Ishikawa (cell line): ENCODE results near the gene COX7A1.

ENCODE experiments used
- CEBPB ChIP-seq: IDR thresholded peaks from 2 replicates; pipeline ENCODE4 v1.6.1; 2012
- CREB1 ChIP-seq: IDR thresholded peaks from 2 replicates; pipeline ENCODE4 v1.6.1; 2012; ENCODE audit warnings: low read depth
- EGR1 ChIP-seq: IDR thresholded peaks from 2 replicates; pipeline ENCODE4 v1.6.1; 2012
- EP300 ChIP-seq: IDR thresholded peaks from 2 replicates; pipeline ENCODE4 v1.6.1; 2012; ENCODE audit warnings: borderline replicate concordance
- FOXM1 ChIP-seq: IDR thresholded peaks from 2 replicates; pipeline ENCODE4 v1.6.1; 2012; ENCODE audit warnings: low read depth, borderline replicate concordance
- MAX ChIP-seq: IDR thresholded peaks from 2 replicates; pipeline ENCODE4 v1.6.1; 2012
- NFIC ChIP-seq: IDR thresholded peaks from 2 replicates; pipeline ENCODE4 v1.6.1; 2012
- RAD21 ChIP-seq: IDR thresholded peaks from 2 replicates; pipeline ENCODE4 v1.6.1; 2012; ENCODE audit warnings: low read depth
- REST ChIP-seq: IDR thresholded peaks from 2 replicates; pipeline ENCODE4 v1.6.1; 2012; ENCODE audit warnings: low read depth, mild to moderate bottlenecking
- TAF1 ChIP-seq: IDR thresholded peaks from 2 replicates; pipeline ENCODE4 v1.6.1; 2012; ENCODE audit warnings: low read depth, mild to moderate bottlenecking
- TCF12 ChIP-seq: IDR thresholded peaks from 2 replicates; pipeline ENCODE4 v1.6.1; 2012; ENCODE audit warnings: low read depth
- TEAD4 ChIP-seq: IDR thresholded peaks from 2 replicates; pipeline ENCODE4 v1.6.1; 2012
- USF1 ChIP-seq: IDR thresholded peaks from 2 replicates; pipeline ENCODE4 v1.6.1; 2012
- YY1 ChIP-seq: IDR thresholded peaks from 2 replicates; pipeline ENCODE4 v1.6.1; 2012; ENCODE audit warnings: low read depth
- ZBTB7A ChIP-seq: IDR thresholded peaks from 2 replicates; pipeline ENCODE4 v1.6.1; 2012; ENCODE audit warnings: low read depth

Gene COX7A1

GRCh38 chr19:36121486-36122124, 30.6 kb downstream of the COX7A1 start:
- no peak for TF ChIP-seq CREB1
- no peak for TF ChIP-seq CEBPB
- no peak for TF ChIP-seq REST
- no peak for TF ChIP-seq ZBTB7A
- TF ChIP-seq EP300, result no peak
- TF ChIP-seq EGR1, result no peak
- no peak for TF ChIP-seq RAD21
- no peak for TF ChIP-seq TCF12
- no peak for TF ChIP-seq USF1

- TF ChIP-seq REST, result no peak
- TF ChIP-seq CREB1, result no peak
- no peak for TF ChIP-seq EP300
- no peak for TF ChIP-seq YY1
- TF ChIP-seq NFIC, result no peak
- no peak for TF ChIP-seq MAX
- no peak for TF ChIP-seq TAF1
- no peak for TF ChIP-seq CEBPB
- no peak for TF ChIP-seq TEAD4
- no peak for TF ChIP-seq TCF12
- no peak for TF ChIP-seq EGR1
- no peak for TF ChIP-seq FOXM1
These were observed 31.3 kb downstream of the COX7A1 start for GRCh38 chr19:36120984-36121358.

- no peak for TF ChIP-seq TEAD4
- no peak for TF ChIP-seq FOXM1
- TF ChIP-seq NFIC, result no peak
- TF ChIP-seq REST, result no peak
- no peak for TF ChIP-seq EP300
- no peak for TF ChIP-seq MAX
- no peak for TF ChIP-seq YY1
- no peak for TF ChIP-seq EGR1
- TF ChIP-seq CEBPB, result no peak
- TF ChIP-seq TAF1, result no peak
These were observed 31.9 kb downstream of the COX7A1 start for GRCh38 chr19:36120092-36120983.

GRCh38 chr19:36116344-36116637, 36.0 kb downstream of the COX7A1 start:
- TF ChIP-seq EP300 (no peak), EGR1 (no peak), NFIC (no peak), RAD21 (no peak), CEBPB (no peak), CREB1 (no peak), MAX (no peak), ZBTB7A (no peak)
